Osteoblast (primary cell): ENCODE measurements around the gene OPN4. TPM values are rescaled to one million over a fixed set of nuclear protein-coding genes. Genes with fewer than 3 reads are reported as not detected.
"Not testable (repeated sequence)": the region's sequence is repeated elsewhere in the genome, so short reads cannot be mapped to it uniquely, and the experiment has no call there.

Experiments
- DNase-seq: peaks from one replicate; pipeline ENCODE4 v3.0.0; 2011; ENCODE audit warnings: low spot score, mixed read lengths; ENCODE audit not compliant: insufficient read length; ENCODE audit errors: missing footprints
- H2AFZ ChIP-seq: 2 replicates; pipeline ENCODE4 v1.6.0; 2011; ENCODE audit warnings: mild to moderate bottlenecking, low read length
- H3K27ac ChIP-seq: 2 replicates; pipeline ENCODE4 v1.5.1; 2011; ENCODE audit warnings: mild to moderate bottlenecking, low read depth, low read length, moderate library complexity
- H3K27me3 ChIP-seq: 2 replicates; pipeline ENCODE4 v1.6.0; 2012; ENCODE audit warnings: mild to moderate bottlenecking, control low read depth, inconsistent platforms, low read length, moderate library complexity; ENCODE audit not compliant: insufficient read depth
- H3K36me3 ChIP-seq: 2 replicates; pipeline ENCODE4 v1.5.1; 2011; ENCODE audit warnings: mild to moderate bottlenecking, low read length, control low read depth, moderate library complexity; ENCODE audit not compliant: insufficient read depth
- H3K4me1 ChIP-seq: 2 replicates; pipeline ENCODE4 v1.5.1; 2011; ENCODE audit warnings: mild to moderate bottlenecking, low read length, control low read depth, moderate library complexity; ENCODE audit not compliant: insufficient read depth
- H3K4me2 ChIP-seq: 2 replicates; pipeline ENCODE4 v1.6.0; 2011; ENCODE audit warnings: mild to moderate bottlenecking, low read length; ENCODE audit not compliant: insufficient read depth
- H3K4me3 ChIP-seq: fragments of 200-600 bp; sonication (generic); 3 replicates; pipeline ENCODE4 v1.5.1; 2012; ENCODE audit warnings: mild to moderate bottlenecking, low read length, inconsistent platforms; ENCODE audit not compliant: insufficient read depth
- H3K79me2 ChIP-seq: 2 replicates; pipeline ENCODE4 v1.6.0; 2012; ENCODE audit warnings: mild to moderate bottlenecking, low read length, control low read depth, inconsistent platforms; ENCODE audit not compliant: insufficient read depth
- H3K9me3 ChIP-seq: 2 replicates; pipeline ENCODE4 v1.5.1; 2011; ENCODE audit warnings: low read depth, low read length, control low read depth
- H4K20me1 ChIP-seq: 2 replicates; pipeline ENCODE4 v1.6.0; 2012; ENCODE audit warnings: mild to moderate bottlenecking, low read length, control low read depth; ENCODE audit not compliant: insufficient read depth
- CTCF ChIP-seq: IDR thresholded peaks from 2 replicates; pipeline ENCODE4 v1.5.1; 2011; ENCODE audit warnings: mild to moderate bottlenecking, low read depth, low read length, moderate library complexity; ENCODE audit errors: extremely low read depth
- total RNA-seq: library from RNA; depleted of rRNA; stranded (reverse); fragments of >200 nt; gene quantifications from 2 replicates; pipeline ENCODE4 v1.2.3, GENCODE V29; 2012

OPN4 gene
- total RNA-seq, 1 donor, result not detected

DNA sequence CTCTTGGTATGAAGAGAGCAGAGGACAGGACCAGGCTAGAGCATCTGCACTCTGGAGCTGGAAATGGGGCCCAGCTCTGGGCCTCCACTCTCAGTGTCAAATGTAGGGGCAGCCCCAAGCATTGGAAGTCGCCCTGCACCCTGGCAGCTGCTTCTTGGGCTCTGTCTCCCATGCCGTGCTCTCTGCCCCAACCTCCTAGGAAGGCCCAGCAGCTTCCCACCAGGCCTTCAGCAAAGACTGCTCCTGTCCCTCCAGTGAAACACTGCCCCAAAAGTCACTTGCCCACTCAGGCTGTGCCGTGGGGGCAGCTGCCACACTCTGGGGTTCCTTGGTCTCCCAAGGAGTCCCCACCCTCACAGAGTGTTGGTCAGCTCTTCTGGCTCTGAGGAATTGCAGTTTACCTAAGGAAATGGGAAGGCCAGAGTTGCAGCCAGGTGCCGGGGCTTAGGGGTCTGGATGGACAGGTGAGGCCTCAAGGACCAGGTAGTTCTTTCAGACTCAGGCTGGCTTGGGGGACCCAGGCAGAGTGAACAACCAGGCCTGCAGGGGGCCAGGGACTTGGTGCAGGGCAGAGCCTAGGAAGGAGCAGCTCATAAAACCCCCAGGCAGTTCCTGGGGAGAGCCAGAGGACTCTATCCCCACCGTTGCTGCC, 9.4 kb upstream of the OPN4 start:
- peaks cover 27% of the 10 kb centered on the region for H3K4me1 ChIP-seq
- H3K9me3 ChIP-seq, result no peaks in the 10 kb centered on the region
- H2AFZ ChIP-seq, result peak overlapping the region; percentile 33
- H3K79me2 ChIP-seq, result no peaks in the 10 kb centered on the region
- peak; percentile 46 for DNase-seq
- no peak overlapping the region for H3K4me2 ChIP-seq
- H3K27me3 ChIP-seq, result no peaks in the 10 kb centered on the region
- H3K4me3 ChIP-seq, result no peak overlapping the region
- no peak for TF ChIP-seq CTCF
- no peaks in the 10 kb centered on the region for H3K36me3 ChIP-seq
- no peak overlapping the region for H3K27ac ChIP-seq
- H4K20me1 ChIP-seq, result no peaks in the 10 kb centered on the region

DNA sequence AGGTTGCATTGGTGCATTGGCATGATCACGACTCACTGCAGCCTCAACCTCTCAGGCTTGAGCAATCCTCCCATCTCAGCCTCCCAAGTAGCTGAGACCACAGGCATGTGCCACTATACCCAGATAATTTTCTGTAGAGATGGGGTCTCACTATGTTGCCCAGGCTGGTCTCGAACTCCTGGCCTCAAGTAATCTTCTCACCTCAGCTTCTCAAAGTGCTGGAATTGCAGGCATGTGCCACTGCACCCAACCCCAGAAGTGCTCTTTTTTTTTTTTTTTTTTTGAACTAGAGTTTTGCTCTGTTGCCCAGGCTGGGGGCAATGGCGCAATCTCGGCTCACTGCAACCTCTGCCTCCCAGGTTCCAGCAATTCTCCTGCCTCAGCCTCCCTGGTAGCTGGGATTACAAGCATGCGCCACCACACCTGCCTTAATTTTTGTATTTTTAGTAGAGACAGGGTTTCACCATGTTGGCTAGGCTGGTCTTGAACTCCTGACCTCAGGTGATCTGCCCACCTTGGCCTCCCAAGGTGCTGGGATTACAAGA, 8.7 kb upstream of the OPN4 start:
- H3K27me3 ChIP-seq, H3K9me3 ChIP-seq, DNase-seq, H2AFZ ChIP-seq, H3K79me2 ChIP-seq, H3K4me2 ChIP-seq, H3K4me3 ChIP-seq, H4K20me1 ChIP-seq, H3K27ac ChIP-seq, H3K36me3 ChIP-seq: not testable (repeated sequence)
- H3K4me1 ChIP-seq, result peaks cover 27% of the 10 kb centered on the region

- no peak for DNase-seq
- Histone ChIP-seq H3K4me2 (no peak overlapping the region), H3K36me3 (no peaks in the 10 kb centered on the region), H3K9me3 (no peaks in the 10 kb centered on the region), H3K27me3 (no peaks in the 10 kb centered on the region), H2AFZ (no peak overlapping the region), H3K4me1 (peaks cover 27% of the 10 kb centered on the region), H3K27ac (no peak overlapping the region), H3K4me3 (no peak overlapping the region), H3K79me2 (no peaks in the 10 kb centered on the region), H4K20me1 (no peaks in the 10 kb centered on the region)
- no peak for TF ChIP-seq CTCF
These were observed 7.8 kb upstream of the OPN4 start for GRCh38 chr10:86646532-86646931.

- Histone ChIP-seq H3K27me3 (no peaks in the 10 kb centered on the region), H3K4me2 (no peak overlapping the region), H4K20me1 (no peaks in the 10 kb centered on the region), H3K9me3 (no peaks in the 10 kb centered on the region), H3K27ac (no peak overlapping the region), H3K4me3 (no peak overlapping the region), H3K4me1 (peaks cover 27% of the 10 kb centered on the region), H3K79me2 (no peaks in the 10 kb centered on the region), H2AFZ (no peak overlapping the region), H3K36me3 (no peaks in the 10 kb centered on the region)
- TF ChIP-seq CTCF, result no peak
- DNase-seq, result peak; percentile 77
These were observed 7.4 kb upstream of the OPN4 start for GRCh38 chr10:86646933-86647332.
